Activated CD4-positive, CD25-positive, alpha-beta regulatory T cell treated with anti-CD3 and anti-CD28 coated beads, Interleukin-2, amount 50 U/mL, for 24 hours (primary cell): Measurements from ENCODE around the gene CCSER1.

ENCODE experiments used
- ATAC-seq, 2 donors: fragments of 150-1000 bp; cut with Tn5 transposase; one replicate each; pipeline ENCODE4 v1.10.0; 2021; ENCODE audit warnings: mild to moderate bottlenecking in 1 of 2, moderate library complexity in 1 of 2

The CCSER1 gene

GRCh38 chr4:90979556-90979955 lies 852.4 kb downstream of the CCSER1 start:
- ATAC-seq: no peak

- ATAC-seq: no peak
Observed at GRCh38 chr4:90982813-90983212, 855.6 kb downstream of the CCSER1 start.

GRCh38 chr4:90990284-90990683 lies 863.1 kb downstream of the CCSER1 start:
- no peak for ATAC-seq

DNA sequence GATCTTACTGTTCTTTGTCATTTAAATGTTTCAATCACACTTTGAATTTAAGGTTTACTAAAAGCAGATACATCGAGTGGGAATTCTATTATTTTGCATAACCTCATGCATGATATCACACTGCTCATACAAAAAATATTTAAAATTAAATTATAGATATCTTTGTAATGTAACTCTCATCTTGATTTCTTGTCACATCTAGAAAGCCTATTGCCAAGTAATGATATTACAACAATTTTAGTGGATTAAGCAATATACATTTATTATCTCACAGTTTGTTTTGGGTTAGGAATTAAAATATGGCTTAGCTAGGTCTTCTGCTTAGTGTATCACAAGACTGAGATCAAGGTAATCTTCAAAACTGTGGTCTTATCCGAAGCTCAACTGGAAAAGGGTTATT lies 865.0 kb downstream of the CCSER1 start:
- ATAC-seq: no peak

DNA sequence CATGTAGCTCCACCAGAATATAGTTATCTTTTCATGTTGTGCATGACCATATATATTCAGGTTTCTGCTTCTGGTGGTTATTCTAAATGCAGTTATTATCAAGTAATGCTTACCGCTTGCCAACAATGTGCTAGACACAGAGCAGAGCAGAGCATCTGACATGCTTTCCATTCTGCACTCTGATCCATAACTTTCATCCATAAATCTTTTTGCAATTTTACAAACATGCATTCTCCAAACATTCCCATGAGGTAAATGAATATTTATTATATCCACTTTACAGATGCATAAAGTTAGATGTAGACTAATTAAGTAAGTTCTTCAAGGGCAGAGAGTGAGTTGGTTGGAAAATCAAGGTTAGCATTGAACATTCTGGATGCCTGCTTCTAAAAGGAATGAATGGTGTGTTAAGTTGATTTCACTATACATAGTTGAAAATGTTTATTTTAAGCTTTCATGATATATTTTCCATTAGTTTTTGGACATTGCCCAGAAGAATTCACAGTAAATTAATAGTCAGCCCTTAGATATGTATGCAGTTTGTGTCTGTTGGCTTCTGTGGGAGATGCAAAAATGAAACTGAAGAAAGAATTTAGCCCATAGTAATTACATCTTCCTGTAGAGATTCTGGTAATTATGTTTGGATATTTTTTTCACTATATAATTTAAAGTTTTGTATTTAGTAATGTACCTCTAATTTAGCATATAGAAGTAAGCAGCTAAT lies 867.8 kb downstream of the CCSER1 start:
- no peak for ATAC-seq

- no peak for ATAC-seq
Observed at GRCh38 chr4:90995996-90996395, 868.8 kb downstream of the CCSER1 start.

GRCh38 chr4:90996813-90997212 lies 869.6 kb downstream of the CCSER1 start:
- no peak for ATAC-seq

DNA sequence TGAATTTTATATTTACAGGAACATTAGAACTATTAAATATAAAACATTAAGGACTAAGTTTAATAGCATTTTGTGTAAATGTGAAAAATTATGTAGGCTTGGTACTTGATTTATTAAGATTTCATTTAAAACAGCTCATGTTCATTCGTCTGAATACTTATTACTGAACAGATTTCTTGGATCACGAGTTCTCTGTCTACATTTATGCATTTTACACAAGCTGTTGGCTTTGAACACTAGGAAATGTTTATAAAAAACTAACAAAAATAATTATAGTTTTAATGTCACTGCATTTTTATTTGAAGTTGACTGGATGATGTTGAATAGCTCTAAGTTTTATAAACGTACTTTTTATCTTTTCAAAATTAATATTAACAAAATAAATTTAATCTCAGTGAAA lies 888.7 kb downstream of the CCSER1 start:
- ATAC-seq: no peak

DNA sequence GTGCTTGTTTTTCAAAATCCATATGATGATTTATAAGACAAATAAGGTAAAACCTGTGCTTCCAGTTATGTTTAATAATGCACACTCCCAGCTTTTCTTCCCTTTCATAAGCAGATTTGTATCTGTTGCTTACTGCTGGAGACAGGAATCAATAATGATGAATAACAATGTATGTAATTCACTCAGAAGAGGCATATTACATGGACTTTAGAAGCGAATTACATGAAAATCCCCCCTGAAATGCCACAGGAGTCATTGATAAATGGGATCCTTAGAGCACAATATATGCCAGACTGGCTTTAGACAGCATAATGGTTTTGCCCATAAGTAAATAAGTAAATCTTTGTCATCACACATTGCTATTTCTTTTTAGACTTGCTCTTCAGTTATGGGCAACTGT lies 892.3 kb downstream of the CCSER1 start:
- no peak for ATAC-seq

DNA sequence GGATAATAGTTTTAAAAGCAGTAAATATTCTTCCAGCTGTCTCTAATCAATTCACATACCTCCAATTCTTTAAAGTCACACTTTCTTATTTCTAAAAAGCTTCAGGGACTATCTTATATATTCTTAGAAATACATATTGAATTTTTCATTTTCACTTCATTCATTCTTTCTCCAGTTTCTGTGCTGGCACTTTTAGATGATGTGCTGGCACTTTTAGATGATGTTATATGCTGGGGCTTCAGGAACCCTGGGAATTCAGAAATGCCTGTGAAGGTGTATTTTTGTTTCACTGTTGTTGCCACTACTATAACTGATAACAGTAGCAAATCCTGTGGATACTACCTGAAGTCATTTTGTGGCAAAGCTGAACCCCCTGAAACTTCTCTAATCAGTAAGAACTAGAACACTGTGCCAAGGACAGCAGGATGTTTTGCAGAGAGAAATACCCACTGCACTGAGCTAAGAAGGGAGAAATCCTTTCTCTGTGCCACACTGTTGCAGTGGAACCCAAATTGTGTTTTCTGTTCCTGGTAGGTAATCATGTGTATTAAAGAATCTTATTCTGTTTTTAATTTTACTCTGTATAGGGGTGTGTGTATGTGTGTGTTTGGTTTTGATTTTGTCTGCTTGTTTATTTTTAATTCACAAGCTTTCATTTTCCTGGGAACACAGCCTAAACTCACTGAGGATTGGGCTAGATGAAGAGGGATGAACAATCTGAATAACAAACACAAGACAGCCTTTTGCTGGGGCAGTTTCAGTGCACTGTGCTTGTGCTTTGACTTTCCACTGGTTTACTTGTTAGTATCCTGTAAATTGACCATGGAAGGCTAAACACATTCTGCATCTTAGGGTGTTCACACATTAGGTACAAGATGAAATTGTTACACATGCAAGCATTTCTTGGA lies 898.3 kb downstream of the CCSER1 start:
- no peak for ATAC-seq

DNA sequence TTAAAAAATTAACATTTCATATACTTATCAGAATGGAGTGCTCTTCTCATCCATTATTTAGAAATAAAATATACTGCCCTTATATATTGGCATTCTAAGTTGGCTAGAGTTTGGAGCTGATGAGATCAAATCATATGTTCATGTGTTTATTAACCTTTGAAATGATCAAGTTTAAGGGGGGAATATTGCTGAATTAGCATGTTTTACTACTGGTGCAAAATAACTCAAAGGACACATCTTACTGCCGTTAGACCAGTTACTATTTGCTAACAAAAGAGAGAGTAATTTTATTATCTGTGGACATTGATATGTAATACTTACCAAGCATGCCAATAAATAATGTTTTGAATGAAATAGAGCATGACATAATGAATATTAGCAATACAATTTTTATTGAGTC lies 901.0 kb downstream of the CCSER1 start:
- no peak for ATAC-seq

- no peak for ATAC-seq
Observed at GRCh38 chr4:91031761-91032160, 904.6 kb downstream of the CCSER1 start.

- no peak for ATAC-seq
Observed at GRCh38 chr4:91032725-91033445, 905.7 kb downstream of the CCSER1 start.

GRCh38 chr4:91035276-91035675 lies 908.1 kb downstream of the CCSER1 start:
- no peak for ATAC-seq

DNA sequence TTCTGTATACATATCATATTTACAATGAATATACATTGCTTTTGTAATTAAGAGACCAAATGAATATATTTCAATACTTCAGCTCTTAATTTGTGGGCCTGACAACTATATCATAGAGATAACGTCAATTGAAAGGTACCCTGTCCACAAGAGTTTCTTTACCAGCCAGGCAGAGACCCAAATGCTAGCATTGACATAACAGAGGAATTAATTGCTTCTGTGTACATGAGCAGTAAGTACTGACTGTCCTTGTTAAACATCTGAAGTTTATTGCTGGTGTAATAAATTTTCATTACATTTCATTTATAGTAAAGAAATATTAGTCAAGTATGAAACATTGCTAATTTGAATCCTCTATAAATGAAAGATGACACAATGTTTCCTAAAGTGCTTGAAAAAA lies 910.8 kb downstream of the CCSER1 start:
- no peak for ATAC-seq

- ATAC-seq: no peak
Observed at GRCh38 chr4:91057871-91058270, 930.7 kb downstream of the CCSER1 start.

GRCh38 chr4:91058345-91058744 lies 931.2 kb downstream of the CCSER1 start:
- ATAC-seq: no peak

- ATAC-seq: no peak
Observed at GRCh38 chr4:91064157-91064853, 937.1 kb downstream of the CCSER1 start.

- no peak for ATAC-seq
Observed at GRCh38 chr4:91065117-91065516, 937.9 kb downstream of the CCSER1 start.

- ATAC-seq: no peak
Observed at GRCh38 chr4:91070736-91071135, 943.5 kb downstream of the CCSER1 start.

GRCh38 chr4:91076147-91076546 lies 949.0 kb downstream of the CCSER1 start:
- no peak for ATAC-seq

GRCh38 chr4:91085961-91086360 lies 958.8 kb downstream of the CCSER1 start:
- no peak for ATAC-seq

DNA sequence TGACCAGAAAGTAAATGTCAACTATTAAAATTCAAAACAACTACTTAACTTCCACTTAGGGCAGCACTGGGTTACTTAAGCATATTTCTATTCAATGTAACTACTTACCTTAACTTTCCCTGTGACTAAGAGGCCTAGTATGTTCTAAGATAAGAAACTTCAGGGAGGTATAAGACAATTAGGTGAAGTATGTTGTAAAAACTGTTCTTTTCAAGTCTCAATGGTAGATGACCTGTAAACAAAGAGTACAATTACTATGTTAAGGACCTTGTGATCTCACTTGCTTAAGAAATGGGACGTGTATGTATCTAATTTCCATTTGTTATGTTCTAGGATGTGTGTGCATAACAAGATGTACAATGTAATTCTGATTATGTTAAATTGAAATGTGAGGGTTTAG lies 960.5 kb downstream of the CCSER1 start:
- no peak for ATAC-seq
